Keratinocyte (primary cell): ENCODE measurements around the gene PLA2G2F. TPM values are rescaled to one million over a fixed set of nuclear protein-coding genes. Genes with fewer than 3 reads are reported as not detected.

ENCODE experiments used
- DNase-seq: peaks from one replicate; pipeline ENCODE4 v3.0.0-alpha.2; 2011; ENCODE audit warnings: low read depth, missing footprints, low spot score
- FAIRE-seq: peaks from 2 replicates; lab custom pipeline; 2011; peaks lifted over from hg19 to GRCh38; lab: Jason Lieb, UNC
- H2AFZ ChIP-seq: 2 replicates; pipeline ENCODE4 v1.6.0; 2012; ENCODE audit warnings: low read length, control low read depth, inconsistent platforms; ENCODE audit not compliant: control insufficient read depth
- H3K27ac ChIP-seq: 2 replicates; pipeline ENCODE4 v1.5.1; 2011; ENCODE audit warnings: low read length; ENCODE audit not compliant: control insufficient read depth, insufficient read depth
- H3K27me3 ChIP-seq: 3 replicates; pipeline ENCODE4 v1.6.0; 2011; ENCODE audit warnings: low read length; ENCODE audit not compliant: control insufficient read depth, insufficient read depth; ENCODE audit errors: extremely low read depth
- H3K36me3 ChIP-seq, 2 experiments: 2 replicates in 1 of 2; 3 replicates in 1 of 2; pipeline ENCODE4 v1.5.1; 2011; ENCODE audit warnings: low read length in 2 of 2, mild to moderate bottlenecking in 1 of 2; ENCODE audit not compliant: control insufficient read depth in 2 of 2, insufficient read depth in 2 of 2; ENCODE audit errors: extremely low read depth in 1 of 2
- H3K4me1 ChIP-seq: 3 replicates; pipeline ENCODE4 v1.5.1; 2011; ENCODE audit warnings: low read length; ENCODE audit not compliant: control insufficient read depth, insufficient read depth; ENCODE audit errors: extremely low read depth
- H3K4me2 ChIP-seq: 3 replicates; pipeline ENCODE4 v1.6.0; 2011; ENCODE audit warnings: low read depth, low read length; ENCODE audit not compliant: control insufficient read depth, insufficient read depth; ENCODE audit errors: extremely low read depth
- H3K4me3 ChIP-seq, 3 experiments: fragments of 200-600 bp in 1 of 3; sonication (generic) in 1 of 3; 2 replicates in 2 of 3; 3 replicates in 1 of 3; pipeline ENCODE4 v1.5.1; 2011 to 2016; ENCODE audit warnings: low read length in 3 of 3, mild to moderate bottlenecking in 3 of 3, control low read depth in 2 of 3, inconsistent platforms in 1 of 3, low read depth in 1 of 3, mixed read lengths in 1 of 3, mixed run types in 1 of 3, moderate library complexity in 1 of 3; ENCODE audit not compliant: control insufficient read depth in 2 of 3, insufficient read depth in 2 of 3; ENCODE audit errors: extremely low read depth in 1 of 3
- H3K79me2 ChIP-seq: 2 replicates; pipeline ENCODE4 v1.6.0; 2012; ENCODE audit warnings: low read length; ENCODE audit not compliant: control insufficient read depth, insufficient read depth
- H3K9ac ChIP-seq: 3 replicates; pipeline ENCODE4 v1.6.0; 2011; ENCODE audit warnings: low read length; ENCODE audit not compliant: control insufficient read depth, insufficient read depth; ENCODE audit errors: extremely low read depth
- H3K9me1 ChIP-seq: 3 replicates; pipeline ENCODE4 v1.6.0; 2011; ENCODE audit warnings: low read length; ENCODE audit not compliant: control insufficient read depth, insufficient read depth; ENCODE audit errors: extremely low read depth
- H3K9me3 ChIP-seq: 2 replicates; pipeline ENCODE4 v1.5.1; 2012; ENCODE audit warnings: low read depth, low read length; ENCODE audit not compliant: control insufficient read depth
- H4K20me1 ChIP-seq: 3 replicates; pipeline ENCODE4 v1.6.0; 2011; ENCODE audit warnings: low read length; ENCODE audit not compliant: control insufficient read depth, insufficient read depth; ENCODE audit errors: extremely low read depth
- CTCF ChIP-seq, 3 experiments: IDR thresholded peaks in 1 of 3; conservative IDR thresholded peaks in 1 of 3; optimal IDR thresholded peaks in 1 of 3; 2 replicates in 2 of 3; 3 replicates in 1 of 3; pipeline versions ENCODE3 to v1.5.1; 2011; ENCODE audit warnings: low read length in 3 of 3, mild to moderate bottlenecking in 3 of 3, moderate library complexity in 2 of 3, control low read depth in 1 of 3, inconsistent platforms in 1 of 3; ENCODE audit not compliant: insufficient read depth in 2 of 3; ENCODE audit errors: extremely low read depth in 1 of 3
- EZH2 ChIP-seq: IDR thresholded peaks from one replicate; pipeline ENCODE4 v1.6.1; 2012; ENCODE audit warnings: inconsistent platforms, mild to moderate bottlenecking, low read length, moderate library complexity
- dilution Hi-C: fragments of 300-500 bp; cut with MboI; formaldehyde crosslinking; loops from one replicate; pipeline ENCODE4 v1.7.0; 2020; ENCODE audit warnings: low sequenced_read_pairs; ENCODE audit not compliant: extremely low pct_ligation_motif_present
- polyA plus RNA-seq, 5 experiments: library from polyadenylated mRNA; depleted of rRNA in 3 of 5; stranded (reverse) in 3 of 5; stranded (forward) in 1 of 5; unstranded in 1 of 5; fragments of >200 nt; gene quantifications; 1 replicate in 1 of 5; 2 replicates in 3 of 5; 3 replicates in 1 of 5; pipeline versions ENCODE4 v1.2.1 to v1.2.3, GENCODE V29; 2011 to 2012; ENCODE audit warnings: missing spikeins in 2 of 5, low read depth in 1 of 5, low replicate concordance in 1 of 5

PLA2G2F gene
- polyA plus RNA-seq, 1 donor (not counting 4 experiments of a cell fraction or from before 2014, with no cell fraction given) = 0.26 TPM

GRCh38 chr1:20093303-20093702, 45.8 kb upstream of the PLA2G2F start:
- Histone ChIP-seq H3K4me1 (no peaks in the 10 kb centered on the region), H3K36me3 (no peaks in the 10 kb centered on the region), H3K79me2 (no peaks in the 10 kb centered on the region), H2AFZ (no peak overlapping the region), H3K9me1 (no peaks in the 10 kb centered on the region), H3K27me3 (peaks cover 8% of the 10 kb centered on the region), H3K27ac (no peak overlapping the region), H3K4me3 (no peak overlapping the region), H3K4me2 (no peak overlapping the region), H4K20me1 (no peaks in the 10 kb centered on the region), H3K9ac (no peak overlapping the region), H3K9me3 (peaks cover 4% of the 10 kb centered on the region)
- TF ChIP-seq EZH2 = no peak
- no peak for TF ChIP-seq CTCF (optimal IDR thresholded peaks at IDR 0.05 in 1 of 3, IDR thresholded peaks at IDR 0.05 in 1 of 3, conservative IDR thresholded peaks at IDR 0.05 in 1 of 3; ENCODE audit: extremely low read depth in 1 of 3, insufficient read depth in 2 of 3, low read length in 3 of 3)
- no peak for DNase-seq
- FAIRE-seq = no peak
- dilution Hi-C loops = no loop called here

GRCh38 chr1:20093940-20094391, 45.2 kb upstream of the PLA2G2F start:
- H3K27ac ChIP-seq = no peak overlapping the region
- FAIRE-seq = no peak

More at GRCh38 chr1:20093940-20094391, 45.2 kb upstream of the PLA2G2F start:
- DNase-seq = no peak
- Histone ChIP-seq H3K9me1 (no peaks in the 10 kb centered on the region), H3K9ac (no peak overlapping the region), H3K27me3 (peaks cover 11% of the 10 kb centered on the region), H4K20me1 (no peaks in the 10 kb centered on the region), H3K79me2 (no peaks in the 10 kb centered on the region), H2AFZ (no peak overlapping the region), H3K4me3 (no peak overlapping the region), H3K9me3 (peaks cover 4% of the 10 kb centered on the region), H3K36me3 (no peaks in the 10 kb centered on the region), H3K4me2 (no peak overlapping the region), H3K4me1 (no peaks in the 10 kb centered on the region)
- TF ChIP-seq CTCF (optimal IDR thresholded peaks at IDR 0.05 in 1 of 3, IDR thresholded peaks at IDR 0.05 in 1 of 3, conservative IDR thresholded peaks at IDR 0.05 in 1 of 3; ENCODE audit: extremely low read depth in 1 of 3, insufficient read depth in 2 of 3, low read length in 3 of 3) = no peak
- no peak for TF ChIP-seq EZH2
- dilution Hi-C loops = no loop called here
